22Rv1 (cell line): ENCODE measurements around the gene UBLCP1.

Experiments
- H3K27ac ChIP-seq: fragments of 450-650 bp; 2 replicates; pipeline ENCODE4 v1.5.1; 2017
- CTCF ChIP-seq: fragments of 450-650 bp; IDR thresholded peaks from 2 replicates; pipeline ENCODE4 v1.5.1; 2017; ENCODE audit warnings: mild to moderate bottlenecking
- ZFX ChIP-seq: fragments of 450-650 bp; IDR thresholded peaks from 2 replicates; pipeline ENCODE4 v1.6.1; 2017; ENCODE audit warnings: antibody characterized with exemption, borderline replicate concordance

The UBLCP1 gene

GRCh38 chr5:159303286-159303685 lies 40.2 kb downstream of the UBLCP1 start:
- no peak for TF ChIP-seq ZFX
- no peak for TF ChIP-seq CTCF
- H3K27ac ChIP-seq, result no peak overlapping the region

- H3K27ac ChIP-seq, result no peak overlapping the region
- TF ChIP-seq CTCF (no peak), ZFX (no peak)
Measured at GRCh38 chr5:159304961-159305595, 42.0 kb downstream of the UBLCP1 start.

- TF ChIP-seq CTCF (no peak), ZFX (no peak)
Measured at GRCh38 chr5:159309689-159310433, 46.8 kb downstream of the UBLCP1 start.

GRCh38 chr5:159310511-159310910 lies 47.4 kb downstream of the UBLCP1 start:
- TF ChIP-seq CTCF, result no peak
- no peak for TF ChIP-seq ZFX
- H3K27ac ChIP-seq, result no peak overlapping the region

More at GRCh38 chr5:159309689-159310433, 46.8 kb downstream of the UBLCP1 start:
- no peak overlapping the region for H3K27ac ChIP-seq

GRCh38 chr5:159311063-159311462 lies 48.0 kb downstream of the UBLCP1 start:
- TF ChIP-seq CTCF (no peak), ZFX (no peak)
- H3K27ac ChIP-seq, result no peak overlapping the region

- H3K27ac ChIP-seq, result no peak overlapping the region
- TF ChIP-seq ZFX (no peak), CTCF (no peak)
Measured at GRCh38 chr5:159313197-159313596, 50.1 kb downstream of the UBLCP1 start.
